SH-SY5Y (cell line): ENCODE results near the gene DENND5B.

Experiments used
- GATA2 ChIP-seq: IDR thresholded peaks from 2 replicates; pipeline ENCODE4 v1.6.1; 2011; ENCODE audit warnings: mild to moderate bottlenecking, low read depth, low read length
- GATA3 ChIP-seq: IDR thresholded peaks from 2 replicates; pipeline ENCODE4 v1.6.1; 2011; ENCODE audit warnings: low read depth, mild to moderate bottlenecking, low read length, moderate library complexity

GRCh38 chr12:31525496-31526157, 65.3 kb downstream of the DENND5B start:
- TF ChIP-seq GATA3 (no peak), GATA2 (no peak)
